GM19043 (cell line): ENCODE results near the gene ITSN2.
"Not testable (repeated sequence)": the region's sequence is repeated elsewhere in the genome, so short reads cannot be mapped to it uniquely, and the experiment has no call there.

Experiments used
- ATAC-seq: cut with Tn5 transposase; IDR thresholded peaks from one replicate; pipeline ENCODE4 v1.9.1; 2021; ENCODE audit warnings: low read depth; ENCODE audit not compliant: unreplicated experiment

ITSN2 gene

GRCh38 chr2:24222946-24223345 lies 137.4 kb downstream of the ITSN2 start:
- ATAC-seq, result no peak

- ATAC-seq, result no peak
These were observed 138.8 kb downstream of the ITSN2 start for GRCh38 chr2:24221343-24222050.

GRCh38 chr2:24220554-24221291 lies 139.6 kb downstream of the ITSN2 start:
- ATAC-seq, result no peak

- peak; percentile 98 for ATAC-seq
These were observed 145.5 kb downstream of the ITSN2 start for GRCh38 chr2:24214880-24215279.

- no peak for ATAC-seq
These were observed 148.9 kb downstream of the ITSN2 start for GRCh38 chr2:24211408-24211807.

- no peak for ATAC-seq
These were observed 149.6 kb downstream of the ITSN2 start for GRCh38 chr2:24210723-24211122.

GRCh38 chr2:24210106-24210455 lies 150.3 kb downstream of the ITSN2 start:
- no peak for ATAC-seq

GRCh38 chr2:24209389-24210105 lies 150.8 kb downstream of the ITSN2 start:
- no peak for ATAC-seq

- no peak for ATAC-seq
These were observed 151.8 kb downstream of the ITSN2 start for GRCh38 chr2:24208490-24208889.

GRCh38 chr2:24207359-24207758 lies 153.0 kb downstream of the ITSN2 start:
- ATAC-seq, result no peak

- no peak for ATAC-seq
These were observed 153.6 kb downstream of the ITSN2 start for GRCh38 chr2:24206714-24207113.

- no peak for ATAC-seq
These were observed 154.1 kb downstream of the ITSN2 start for GRCh38 chr2:24206242-24206641.

GRCh38 chr2:24205131-24205530 lies 155.2 kb downstream of the ITSN2 start:
- no peak for ATAC-seq

- ATAC-seq, result no peak
These were observed 155.8 kb downstream of the ITSN2 start for GRCh38 chr2:24204505-24204904.

- ATAC-seq, result no peak
These were observed 156.6 kb downstream of the ITSN2 start for GRCh38 chr2:24203787-24204150.

GRCh38 chr2:24203029-24203786 lies 157.1 kb downstream of the ITSN2 start:
- no peak for ATAC-seq

GRCh38 chr2:24200799-24201198 lies 159.5 kb downstream of the ITSN2 start:
- ATAC-seq, result no peak

GRCh38 chr2:24199968-24200590 lies 160.3 kb downstream of the ITSN2 start:
- ATAC-seq, result no peak

- not testable (repeated sequence) for ATAC-seq
These were observed 163.1 kb downstream of the ITSN2 start for GRCh38 chr2:24197213-24197612.

- ATAC-seq, result no peak
These were observed 168.5 kb downstream of the ITSN2 start for GRCh38 chr2:24191848-24192247.
